ENCODE results near the gene ZC3HAV1.

DNA sequence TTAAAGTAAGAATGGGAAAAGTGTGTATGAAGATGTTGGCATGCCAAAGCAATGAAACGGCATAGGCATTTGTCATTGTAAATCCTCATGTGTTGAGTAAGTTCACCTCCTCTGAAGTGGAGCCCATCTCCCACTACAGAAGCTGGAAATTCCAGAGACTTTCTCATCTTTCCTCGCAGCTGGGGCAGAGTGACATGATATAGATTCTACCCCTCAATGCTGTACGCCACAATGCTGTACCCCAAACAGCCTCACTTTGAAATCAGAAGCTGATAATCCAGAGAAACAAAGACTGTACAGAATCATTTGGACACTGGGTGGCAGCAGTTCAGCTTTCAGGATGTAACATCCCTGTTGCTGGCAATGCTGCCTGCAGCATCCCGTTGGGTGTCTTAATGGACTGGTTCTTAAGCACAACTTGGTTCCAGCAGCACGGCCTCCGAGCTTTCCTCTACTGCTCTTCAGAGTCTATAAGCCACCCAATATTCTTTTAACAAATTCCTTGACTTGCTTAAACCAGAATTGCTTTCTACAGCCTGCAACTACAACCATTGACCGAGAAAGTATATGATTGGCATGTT, 92.5 kb downstream of the ZC3HAV1 start:
- TF ChIP-seq POLR2AphosphoS5 (IDR thresholded peaks at IDR 0.05; ENCODE audit: borderline replicate concordance, low read depth, low read length) (no peak), EZH2 (IDR thresholded peaks at IDR 0.05) (no peak), FOXP2 (optimal IDR thresholded peaks at IDR 0.05; ENCODE audit: control extremely low read depth, extremely low read length, insufficient read depth) (no peak)
